GM18511 (cell line): ENCODE results near the gene SLC35A3.
A peak's percentile ranks its signal among the peaks of the same experiment; 100 is the strongest.

Source experiments
- ATAC-seq: cut with Tn5 transposase; IDR thresholded peaks from one replicate; pipeline ENCODE4 v1.9.1; 2021; ENCODE audit warnings: mild to moderate bottlenecking, moderate library complexity; ENCODE audit not compliant: unreplicated experiment

The SLC35A3 gene

GRCh38 chr1:100074604-100075395 lies 105.0 kb downstream of the SLC35A3 start:
- ATAC-seq, result no peak

DNA sequence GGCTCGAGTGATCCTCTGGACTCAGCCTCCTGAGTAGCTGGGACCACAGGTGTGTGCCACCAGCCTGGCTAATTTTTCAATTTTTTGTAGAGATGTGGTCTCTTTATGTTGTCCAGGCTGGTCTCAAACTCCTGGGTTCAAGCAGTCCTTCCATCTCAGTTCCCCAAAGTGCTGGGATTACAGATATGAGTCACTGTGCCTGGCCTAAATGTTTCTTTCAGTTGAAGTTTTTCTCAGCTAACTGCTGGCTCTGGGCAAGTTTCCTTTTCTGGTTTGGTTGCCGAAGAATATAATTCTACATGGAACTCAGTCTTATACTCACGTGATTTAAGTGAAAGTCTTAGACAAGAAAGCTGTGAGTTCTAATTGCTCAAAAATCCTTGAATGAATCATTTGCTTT lies 106.0 kb downstream of the SLC35A3 start:
- ATAC-seq, result peak; percentile 68

DNA sequence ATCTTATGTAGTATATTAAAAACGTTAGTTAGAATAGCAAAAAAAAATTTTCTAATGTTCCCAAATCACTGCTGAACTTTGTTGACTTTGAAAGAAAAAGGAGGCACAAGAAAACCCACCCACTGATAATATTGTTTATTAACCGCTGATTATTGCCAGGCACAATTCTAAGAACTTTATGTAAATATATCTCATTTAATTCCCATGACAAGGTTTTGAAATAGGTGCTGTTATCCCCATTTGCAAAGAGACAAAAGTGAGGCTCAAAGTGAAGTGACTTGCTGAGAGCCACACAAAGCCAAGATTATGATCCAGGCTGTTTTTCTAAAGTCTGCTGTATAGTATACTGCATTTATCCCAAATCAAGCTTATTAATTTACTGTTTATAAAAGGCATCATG lies 106.5 kb downstream of the SLC35A3 start:
- peak; percentile 2 for ATAC-seq

GRCh38 chr1:100076744-100077143 lies 106.9 kb downstream of the SLC35A3 start:
- ATAC-seq, result peak; percentile 70

GRCh38 chr1:100077531-100077930 lies 107.7 kb downstream of the SLC35A3 start:
- ATAC-seq, result peak; percentile 66

DNA sequence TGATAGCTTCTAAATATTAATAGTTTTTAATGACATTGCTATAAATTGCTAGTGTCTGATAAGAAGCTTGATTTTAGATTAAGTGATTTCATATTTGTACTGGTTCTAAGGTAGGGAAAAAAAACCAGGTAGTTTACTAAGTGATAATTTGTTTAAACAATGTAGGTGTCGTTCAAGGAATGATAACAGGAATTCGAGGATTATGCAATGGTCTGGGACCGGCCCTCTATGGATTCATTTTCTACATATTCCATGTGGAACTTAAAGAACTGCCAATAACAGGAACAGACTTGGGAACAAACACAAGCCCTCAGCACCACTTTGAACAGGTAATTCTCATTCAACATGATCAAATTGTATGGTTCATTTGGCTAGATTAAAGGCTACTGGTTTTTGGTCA lies 110.5 kb downstream of the SLC35A3 start:
- ATAC-seq, result no peak
